ENCODE measurements around the gene ABI3BP. TPM values are rescaled to one million over a fixed set of nuclear protein-coding genes. Genes with fewer than 3 reads are reported as not detected.
"Not testable (repeated sequence)": the region's sequence is repeated elsewhere in the genome, so short reads cannot be mapped to it uniquely, and the experiment has no call there.

The ABI3BP gene
- total RNA-seq, 1 donor from 2014 or later, result 40.7 TPM

DNA sequence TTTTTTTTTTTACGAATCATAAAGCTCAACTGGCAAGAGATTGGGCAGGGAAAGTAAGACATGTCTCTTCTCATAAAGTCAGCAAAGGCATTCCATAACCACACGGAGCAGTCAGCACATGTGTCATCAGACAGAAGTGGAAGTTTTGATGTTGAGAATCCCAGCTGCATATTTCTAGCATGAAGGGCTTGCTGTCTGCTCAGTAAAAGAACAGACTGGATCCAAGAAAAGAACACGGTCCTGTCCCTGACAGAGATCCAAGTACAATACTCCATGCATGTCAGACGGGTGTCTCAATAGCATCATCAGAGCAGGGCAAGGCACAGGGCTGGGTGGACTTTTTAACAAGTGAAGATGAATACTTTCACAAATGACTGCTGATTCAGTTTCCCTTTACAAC is 38.2 kb downstream of the ABI3BP start:
- ATAC-seq (peak; percentile 94), DNase-seq (ENCODE audit: missing footprints) (no peak)
- intact Hi-C loops (cut with DNase I), result no loop called here

DNA sequence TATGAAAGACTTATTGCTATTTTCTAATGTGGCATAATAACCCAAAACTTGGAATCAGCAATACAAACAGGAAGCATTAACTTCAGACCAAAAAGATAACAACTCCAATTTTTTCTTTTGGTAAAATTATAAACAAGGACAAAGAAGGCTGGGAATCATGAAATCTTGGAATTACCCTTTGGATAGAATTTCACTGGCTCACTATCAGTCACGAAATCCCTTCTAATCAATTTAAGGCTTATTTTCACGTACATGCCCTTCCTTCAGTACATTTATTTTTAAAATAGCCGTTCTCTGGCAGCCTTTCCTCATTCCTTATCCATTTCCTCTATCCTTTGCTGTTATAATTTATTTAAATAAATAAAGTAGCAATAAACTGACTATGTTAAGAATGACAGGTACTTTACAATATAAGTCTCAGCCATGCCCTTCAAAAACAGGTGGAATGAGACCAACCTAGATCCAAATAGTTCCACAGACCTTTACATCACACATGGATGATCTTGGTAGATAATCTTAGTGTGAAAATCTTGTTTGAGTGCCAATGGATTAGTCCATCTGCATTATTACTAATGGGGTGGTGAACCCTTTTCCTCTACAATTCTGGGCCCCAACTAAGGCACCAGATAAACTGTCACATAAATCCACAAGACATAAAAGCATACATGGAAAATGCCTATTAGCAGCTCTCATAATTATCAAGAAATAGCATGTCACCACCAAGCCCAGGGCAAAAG is 38.9 kb downstream of the ABI3BP start:
- no peak for DNase-seq (ENCODE audit: missing footprints)
- ATAC-seq, result no peak
- intact Hi-C loops (cut with DNase I), result no loop called here

DNA sequence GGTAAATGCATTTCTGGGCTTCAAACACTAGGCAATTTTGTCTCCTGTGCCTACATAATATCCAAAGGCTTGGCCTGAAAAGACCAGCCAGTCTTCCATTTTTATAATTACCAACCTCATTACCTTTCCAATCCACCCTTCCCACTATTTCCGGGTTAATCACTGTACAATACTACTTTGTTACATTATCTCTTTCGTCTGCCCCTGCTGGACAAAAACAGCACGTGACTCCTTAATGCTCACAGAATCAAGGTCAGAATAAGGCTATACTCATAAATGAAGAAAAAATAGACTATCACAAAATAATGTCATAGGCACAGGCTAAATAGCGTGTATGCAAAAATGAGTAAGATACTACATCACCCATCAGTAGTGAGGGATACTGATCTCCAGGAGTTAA is 40.1 kb downstream of the ABI3BP start:
- ATAC-seq (no peak), DNase-seq (ENCODE audit: missing footprints) (no peak)
- intact Hi-C loops (cut with DNase I), result no loop called here

DNA sequence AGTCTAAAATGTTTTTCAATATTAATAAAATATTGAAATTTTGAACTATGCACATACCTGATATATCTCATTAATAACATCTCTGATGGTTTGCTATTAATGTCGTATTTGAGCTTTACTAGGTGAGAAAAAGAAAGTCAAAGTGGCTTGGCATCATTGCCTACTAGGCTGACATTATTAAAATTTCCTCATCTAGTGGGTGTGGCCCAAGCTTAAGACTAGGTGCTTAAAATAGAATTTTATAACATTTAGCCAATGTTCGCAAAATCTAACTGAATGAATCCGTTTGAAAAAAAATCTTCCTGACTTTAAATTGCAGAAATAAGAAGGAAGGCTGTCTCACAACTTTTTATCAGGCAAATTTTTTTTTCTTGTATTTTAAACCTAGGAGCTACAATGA is 46.1 kb downstream of the ABI3BP start:
- intact Hi-C loops (cut with DNase I), result no loop called here
- no peak for ATAC-seq
- no peak for DNase-seq (ENCODE audit: missing footprints)

DNA sequence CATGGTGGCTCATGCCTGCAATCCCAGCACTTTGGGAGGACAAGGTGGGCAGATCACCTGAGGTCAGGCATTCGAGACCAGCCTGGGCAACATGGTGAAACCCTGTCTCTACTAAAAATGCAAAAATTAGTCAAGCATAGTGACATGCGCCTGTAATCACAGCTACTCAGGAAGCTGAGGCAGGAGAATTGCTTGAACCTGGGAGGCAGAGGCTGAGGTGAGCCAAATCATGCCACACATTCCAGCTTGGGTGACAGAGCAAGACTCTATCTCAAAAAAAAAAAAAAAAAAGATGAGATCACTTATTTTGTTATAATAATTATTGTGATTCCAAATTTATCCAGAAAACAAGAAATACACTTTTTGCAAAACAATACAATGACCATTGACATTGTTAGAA is 47.1 kb downstream of the ABI3BP start:
- ATAC-seq; intact Hi-C loops (cut with DNase I); DNase-seq (ENCODE audit: missing footprints): not testable (repeated sequence)

DNA sequence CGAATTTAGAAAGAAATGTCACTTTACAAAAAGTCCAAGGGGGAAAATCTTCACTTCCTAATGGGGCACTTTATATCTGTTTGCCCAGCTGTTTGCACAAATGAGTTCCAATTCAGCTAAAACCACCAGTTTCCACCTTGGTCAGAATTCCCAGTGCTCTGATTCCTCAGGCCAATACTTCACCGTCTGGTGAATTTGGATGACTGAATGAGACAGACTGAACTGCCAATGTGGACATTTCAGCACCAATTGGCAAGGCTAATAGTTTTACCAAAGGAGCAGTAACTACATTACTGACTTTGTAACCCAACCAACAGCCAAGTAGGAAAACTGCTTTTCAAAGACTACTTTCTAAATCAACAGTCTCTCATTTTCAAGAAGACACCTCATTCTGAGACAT is 51.8 kb downstream of the ABI3BP start:
- DNase-seq (ENCODE audit: missing footprints), result no peak
- ATAC-seq, result peak; percentile 83
- intact Hi-C loops (cut with DNase I), result no loop called here

DNA sequence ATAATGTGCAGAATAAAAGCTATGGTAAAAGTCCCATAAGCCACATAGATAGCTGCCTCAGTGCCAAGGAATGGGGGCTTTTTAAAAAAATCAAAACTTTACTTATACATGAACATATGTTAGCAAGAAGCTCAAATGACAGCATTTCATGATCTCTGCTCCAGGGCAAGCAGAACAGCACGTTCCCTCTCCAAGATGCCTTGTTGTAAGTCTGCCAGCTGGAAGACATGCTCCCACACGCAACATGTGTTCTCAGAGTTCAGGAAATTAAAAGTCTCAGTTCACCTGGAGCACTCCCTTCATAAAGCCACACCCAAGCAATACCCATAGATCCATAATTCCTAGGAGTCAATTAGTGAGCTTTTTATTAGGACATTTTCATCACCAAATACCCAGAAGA is 52.2 kb downstream of the ABI3BP start:
- DNase-seq (ENCODE audit: missing footprints), result no peak
- intact Hi-C loops (cut with DNase I), result no loop called here
- ATAC-seq, result peak; percentile 78

DNA sequence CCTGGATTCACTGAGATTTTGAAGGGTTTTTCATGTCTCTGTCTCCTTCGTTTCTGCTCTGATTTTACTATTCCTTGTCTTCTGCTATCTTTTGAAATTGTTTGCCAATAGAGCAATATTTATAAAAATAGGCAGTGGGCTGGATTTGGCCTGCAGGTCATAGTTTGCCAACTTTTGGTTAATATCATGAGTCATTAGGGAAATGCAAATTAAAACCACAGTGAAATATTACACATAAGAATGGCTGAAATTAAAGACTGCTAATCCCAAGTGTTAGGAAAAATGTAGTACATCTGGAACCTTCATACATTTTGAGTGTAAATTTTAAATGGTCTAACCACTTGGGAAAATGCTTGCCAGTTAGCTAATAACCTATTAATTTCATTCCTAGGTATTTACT is 56.3 kb downstream of the ABI3BP start:
- no peak for ATAC-seq
- DNase-seq (ENCODE audit: missing footprints), result no peak
- intact Hi-C loops (cut with DNase I), result no loop called here

DNA sequence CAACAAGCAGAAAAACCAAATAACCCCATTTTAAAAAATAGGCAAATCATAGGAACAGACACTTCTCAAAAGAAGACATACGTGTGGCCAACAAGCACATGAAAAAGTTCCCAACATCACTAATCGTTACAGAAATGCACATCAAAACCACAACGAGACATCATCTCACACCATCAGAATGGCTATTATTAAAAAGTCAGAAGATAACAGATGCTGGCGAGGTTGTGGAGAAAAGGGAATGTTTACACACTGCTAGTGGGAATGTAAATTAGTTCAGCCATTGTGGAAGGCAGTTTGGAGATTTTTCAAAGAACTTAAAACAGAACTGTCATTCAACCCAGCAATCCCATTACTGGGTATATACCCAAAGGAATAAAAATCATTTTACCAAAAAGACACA is 60.7 kb downstream of the ABI3BP start:
- DNase-seq (ENCODE audit: missing footprints), result no peak
- ATAC-seq, result no peak
- intact Hi-C loops (cut with DNase I), result no loop called here

DNA sequence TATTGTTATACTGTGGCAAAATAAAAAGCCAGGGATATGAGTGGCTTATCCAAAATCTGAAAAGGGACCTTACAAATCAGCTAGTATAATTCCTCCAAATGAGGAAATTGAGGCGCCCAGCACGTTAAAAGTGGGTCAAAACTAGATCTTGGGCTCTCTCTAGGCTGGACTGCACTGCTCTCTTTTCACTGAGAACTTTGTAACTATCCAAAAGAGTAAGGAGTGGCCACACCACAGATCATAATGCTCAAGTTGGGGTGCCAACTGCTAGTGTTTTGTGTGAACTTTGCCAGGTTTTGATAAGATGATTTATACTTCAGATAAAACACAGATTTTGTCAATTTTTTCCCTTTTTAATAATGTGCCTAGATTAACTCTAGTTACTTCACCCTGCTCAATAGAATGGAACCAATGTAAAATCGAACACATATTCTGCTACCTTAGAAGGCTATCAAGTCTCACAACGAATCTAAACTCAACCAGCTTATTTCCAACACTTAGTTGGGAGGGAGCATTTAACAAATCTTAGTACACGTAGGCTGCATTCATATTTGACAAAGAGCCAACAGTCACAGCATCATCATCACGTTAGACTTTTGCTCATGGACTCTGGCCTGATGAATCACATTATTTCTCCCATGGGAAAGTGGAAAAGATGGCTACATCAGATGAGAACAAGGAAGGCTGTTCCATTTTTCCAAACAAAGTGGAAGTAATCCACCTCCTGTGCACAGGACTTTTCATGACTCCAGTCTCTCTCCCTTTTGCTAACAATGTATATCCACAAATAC is 64.4 kb downstream of the ABI3BP start:
- ATAC-seq (peak; percentile 81), DNase-seq (ENCODE audit: missing footprints) (no peak)
- intact Hi-C loops (cut with DNase I), result no loop called here

DNA sequence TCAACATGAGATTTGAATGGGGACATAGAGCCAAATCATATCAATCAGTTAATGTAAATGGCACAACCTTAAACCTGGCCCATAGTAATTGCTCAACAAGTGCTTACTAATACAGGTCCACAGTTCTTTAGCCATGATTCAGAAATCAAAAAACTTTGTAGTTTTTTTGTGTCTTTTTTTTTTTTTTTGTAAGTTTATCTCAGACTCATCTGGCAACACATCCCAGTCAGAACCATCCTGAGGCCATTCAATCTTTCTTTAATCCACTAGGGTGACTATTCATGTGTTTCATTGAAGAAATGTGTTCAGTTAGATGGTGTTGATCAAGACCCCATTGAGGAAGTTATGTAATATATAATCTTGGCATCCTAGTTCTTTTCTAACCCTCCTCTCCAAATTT is 65.4 kb downstream of the ABI3BP start:
- ATAC-seq, result peak; percentile 32
- intact Hi-C loops (cut with DNase I), result no loop called here
- no peak for DNase-seq (ENCODE audit: missing footprints)

DNA sequence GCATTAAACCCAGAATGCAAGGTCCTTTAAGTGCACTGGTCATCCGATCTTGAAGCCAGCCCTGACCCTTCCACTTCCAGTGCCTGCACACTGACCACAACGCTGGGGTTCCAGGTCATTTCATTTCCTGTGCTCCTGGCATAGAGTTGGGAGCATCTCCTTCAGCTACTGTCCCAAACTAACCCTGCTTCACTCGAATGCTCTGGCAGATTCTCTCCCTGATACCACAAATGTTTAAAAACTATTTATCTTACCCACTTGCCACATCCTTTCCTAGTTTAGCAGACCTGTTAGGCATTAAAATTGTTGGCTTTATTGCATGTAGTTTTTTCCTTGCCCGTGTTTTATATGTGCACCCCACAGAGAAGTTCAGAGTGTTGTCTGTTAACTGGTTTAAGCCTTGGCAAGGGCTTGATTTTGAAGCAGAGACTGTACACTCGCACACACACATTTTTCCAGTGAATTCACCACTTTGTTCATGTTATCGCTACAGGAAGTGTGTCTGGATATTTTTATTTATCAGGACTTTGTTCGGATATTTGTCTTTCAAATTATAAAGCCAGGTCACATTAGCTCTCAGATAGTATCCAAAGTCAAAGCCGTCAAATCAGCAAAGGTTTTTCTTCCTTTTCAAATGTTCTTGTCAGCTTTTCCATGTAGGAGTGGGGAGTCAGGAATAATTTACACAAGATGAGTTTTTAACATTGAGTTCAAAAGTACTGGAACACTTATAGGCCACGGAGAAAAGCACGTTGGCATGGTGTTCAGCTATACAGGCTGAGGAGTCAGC is 77.3 kb downstream of the ABI3BP start:
- ATAC-seq (peak; percentile 21), DNase-seq (ENCODE audit: missing footprints) (no peak)
- intact Hi-C loops (cut with DNase I), result no loop called here

DNA sequence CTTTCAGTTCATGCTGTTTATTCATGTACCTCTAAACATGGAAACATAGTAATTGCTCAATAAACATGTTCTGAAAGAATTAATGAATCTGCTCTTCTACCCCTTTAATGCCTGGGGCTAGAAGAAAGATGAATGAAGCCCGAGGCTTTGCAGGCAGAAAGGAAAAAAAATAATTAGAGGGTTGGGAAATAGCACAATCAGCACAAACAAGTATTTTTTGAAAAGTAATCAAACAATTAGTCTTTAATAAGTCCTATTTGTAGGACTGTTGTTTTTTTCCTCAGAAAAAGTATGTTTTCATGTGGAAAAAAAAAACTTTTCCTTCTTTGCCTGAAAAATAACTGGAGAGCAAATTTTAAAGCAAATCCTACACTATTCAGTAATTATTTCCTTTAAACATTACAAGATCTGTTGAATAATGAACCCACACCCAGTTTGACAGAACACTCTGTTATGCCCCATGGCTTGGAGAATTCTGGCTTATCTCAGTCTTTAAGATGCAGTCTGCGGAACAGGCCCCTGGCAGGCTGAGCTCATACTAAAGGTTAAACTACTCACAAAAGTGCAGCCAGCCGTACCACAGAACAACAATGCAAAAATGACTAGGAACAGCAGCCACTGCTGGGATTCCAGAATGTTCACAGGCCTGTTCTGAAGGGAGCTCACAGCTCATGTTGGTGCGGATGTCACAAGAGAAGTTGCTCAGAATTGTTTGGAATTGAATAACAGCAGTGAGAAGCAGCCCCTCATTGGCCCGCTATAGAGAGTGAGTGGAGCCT is 79.2 kb downstream of the ABI3BP start:
- intact Hi-C loops (cut with DNase I), result no loop called here
- ATAC-seq, result peak; percentile 65
- peak; percentile 62 for DNase-seq (ENCODE audit: missing footprints)

DNA sequence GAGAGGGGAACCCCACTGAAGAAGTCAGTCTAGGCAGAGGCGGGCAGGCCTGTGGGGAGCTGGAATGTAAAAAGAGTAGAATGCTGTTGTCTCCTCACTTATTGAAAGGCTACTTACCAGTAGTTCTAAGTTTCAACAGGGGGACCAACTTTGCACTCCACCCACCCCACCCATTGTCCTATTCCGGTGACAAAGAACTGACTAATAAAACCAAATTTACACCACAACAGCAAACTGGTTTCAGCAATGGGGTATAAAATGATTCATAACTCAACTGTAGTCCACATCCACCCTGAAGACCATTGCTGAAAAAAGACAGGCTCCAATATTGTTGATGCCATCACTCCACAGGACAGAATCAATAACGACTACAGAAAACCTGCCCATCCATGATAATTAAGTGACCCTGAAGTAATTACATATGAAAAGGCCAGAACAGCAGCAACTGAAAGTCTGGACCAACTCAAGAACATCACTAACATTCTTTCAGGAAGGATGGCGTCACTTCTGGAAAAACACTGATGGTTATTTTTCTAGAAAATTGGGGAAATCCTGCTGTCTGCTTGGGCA is 80.2 kb downstream of the ABI3BP start:
- ATAC-seq (no peak), DNase-seq (ENCODE audit: missing footprints) (no peak)
- intact Hi-C loops (cut with DNase I), result no loop called here

DNA sequence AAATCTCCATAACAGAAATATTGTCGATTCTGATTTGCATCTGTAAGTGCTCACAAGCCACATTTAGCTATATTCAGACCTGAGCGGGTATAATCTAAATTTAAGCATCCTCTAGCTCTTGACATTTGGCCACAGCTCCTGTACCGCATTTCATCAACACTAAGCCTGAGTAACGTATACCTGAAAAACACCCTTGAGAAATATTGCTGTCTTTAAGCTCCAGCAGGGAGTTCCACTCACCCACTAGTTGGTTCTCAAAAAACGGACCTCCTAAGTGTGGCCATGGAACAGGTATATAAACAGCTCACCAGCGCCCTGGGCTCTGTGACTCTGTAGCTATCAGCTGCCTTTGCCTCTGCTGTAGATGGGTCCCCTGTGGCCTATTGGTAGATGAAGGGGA is 80.7 kb downstream of the ABI3BP start:
- ATAC-seq, result no peak
- intact Hi-C loops (cut with DNase I), result no loop called here
- DNase-seq (ENCODE audit: missing footprints), result no peak

DNA sequence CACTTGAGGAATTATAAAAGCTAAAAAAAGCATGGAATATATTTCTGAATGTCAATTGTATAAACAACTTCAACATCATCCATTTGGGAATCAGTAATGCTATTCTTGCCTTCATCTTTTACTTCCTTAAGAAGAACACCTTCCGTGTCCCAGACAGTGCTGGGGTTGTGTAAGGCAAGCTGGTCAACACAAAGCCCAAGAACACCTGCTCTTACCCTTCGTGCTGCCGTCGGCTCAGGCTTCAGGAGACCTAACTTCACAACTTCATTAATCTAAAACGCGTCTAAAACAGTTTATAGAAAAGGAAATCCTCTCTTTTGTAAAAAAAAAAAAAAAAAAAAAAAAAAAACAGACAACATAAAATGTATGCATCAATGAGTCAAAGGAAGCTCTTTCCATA is 81.3 kb downstream of the ABI3BP start:
- intact Hi-C loops (cut with DNase I), result no loop called here
- DNase-seq (ENCODE audit: missing footprints) (peak; percentile 62), ATAC-seq (no peak)

DNA sequence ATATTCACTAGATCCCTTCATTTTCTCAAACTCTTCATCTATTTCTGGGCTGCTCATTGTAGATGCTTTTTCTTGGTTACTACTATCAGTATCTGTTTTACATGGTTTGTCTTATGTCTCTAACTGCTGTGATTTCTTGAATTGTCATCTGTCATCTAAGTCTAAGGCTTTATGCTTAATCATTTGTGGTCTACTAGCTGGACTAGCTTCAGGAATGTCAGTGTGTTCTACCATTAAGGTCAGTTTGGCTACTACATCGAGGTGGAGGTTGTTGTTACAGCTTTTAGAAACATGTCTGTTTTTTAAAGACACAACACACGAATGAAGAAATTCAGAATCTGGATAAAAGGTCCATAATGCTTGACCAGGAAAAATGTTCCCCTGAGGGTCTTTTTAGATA is 82.2 kb downstream of the ABI3BP start:
- intact Hi-C loops (cut with DNase I), result no loop called here
- ATAC-seq, result no peak
- no peak for DNase-seq (ENCODE audit: missing footprints)

DNA sequence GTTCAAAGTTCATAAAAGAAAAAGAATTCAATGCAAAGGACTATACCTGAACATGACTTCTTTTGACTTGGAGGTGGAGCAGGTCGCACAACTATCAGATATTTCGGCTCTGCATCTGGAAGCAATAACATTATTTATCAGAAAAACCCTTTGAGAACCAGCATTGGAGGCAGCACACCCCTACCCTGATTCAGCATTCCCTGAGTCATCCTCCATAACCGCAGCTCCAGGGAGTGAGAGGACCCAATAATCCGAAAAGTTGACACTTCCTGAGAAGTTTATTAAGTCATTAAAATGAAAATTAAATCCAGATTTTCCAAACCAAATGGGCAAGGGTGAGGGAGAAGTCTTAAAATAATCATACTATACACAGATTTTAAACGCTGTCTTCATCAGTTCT is 90.6 kb downstream of the ABI3BP start:
- ATAC-seq, result no peak
- DNase-seq (ENCODE audit: missing footprints), result no peak
- intact Hi-C loops (cut with DNase I), result no loop called here

Measured in Right ventricle myocardium inferior (tissue), 1 donor.